HEK293 (cell line): ENCODE results near the gene CSMD2.
A peak's percentile ranks its signal among the peaks of the same experiment; 100 is the strongest.

ENCODE experiments used
- CTCF ChIA-PET: fragments of 350-600 bp; formaldehyde crosslinking; extraction: SDS; loops from one replicate; lab custom pipeline; 2021; ENCODE audit warnings: antibody characterized with exemption; lab: Yijun Ruan, JAX
- POLR2A ChIA-PET: fragments of 300-600 bp; formaldehyde crosslinking; extraction: SDS; loops from one replicate; lab custom pipeline; 2020; ENCODE audit warnings: antibody characterized with exemption, inconsistent platforms; lab: Yijun Ruan, JAX
- H3K27ac ChIP-seq: fragments of 200-500 bp; sonication (Bioruptor generic); 2 replicates; pipeline ENCODE4 v1.5.1; 2014; ENCODE audit warnings: low read depth, low read length, control low read depth, inconsistent platforms; ENCODE audit errors: extremely low read depth
- H3K36me3 ChIP-seq, 2 experiments: fragments of 200-500 bp in 1 of 2; sonication (Bioruptor generic) in 1 of 2; 1 replicate in 1 of 2; 2 replicates in 1 of 2; pipeline ENCODE4 v1.5.1; 2014 to 2017; ENCODE audit warnings: inconsistent platforms in 2 of 2, low read length in 2 of 2; ENCODE audit not compliant: control insufficient read depth in 2 of 2, insufficient read depth in 1 of 2
- H3K4me1 ChIP-seq: fragments of 200-500 bp; sonication (Bioruptor generic); 2 replicates; pipeline ENCODE4 v1.5.1; 2014; ENCODE audit warnings: mild to moderate bottlenecking, low read length, inconsistent platforms; ENCODE audit not compliant: control insufficient read depth, insufficient read depth
- H3K4me3 ChIP-seq: 2 replicates; pipeline ENCODE4 v1.5.1; 2011; ENCODE audit warnings: low read depth, mild to moderate bottlenecking, control low read depth, low read length, moderate library complexity
- H3K9me3 ChIP-seq: fragments of 200-500 bp; sonication (Bioruptor generic); 2 replicates; pipeline ENCODE4 v1.5.1; 2014; ENCODE audit warnings: low read depth, low read length, inconsistent platforms; ENCODE audit not compliant: control insufficient read depth, insufficient read depth
- AEBP2 ChIP-seq: fragments of 450-650 bp; formaldehyde crosslinking; IDR thresholded peaks from 2 replicates; pipeline ENCODE4 v1.5.1; 2016; ENCODE audit warnings: missing biosample characterization, missing genetic modification characterization, borderline replicate concordance
- FEZF1 ChIP-seq: fragments of 450-650 bp; formaldehyde crosslinking; IDR thresholded peaks from 2 replicates; pipeline ENCODE4 v1.5.1; 2016; ENCODE audit warnings: missing biosample characterization, missing genetic modification characterization
- GFI1B ChIP-seq: fragments of 450-650 bp; formaldehyde crosslinking; IDR thresholded peaks from 2 replicates; pipeline ENCODE4 v1.5.1; 2016; ENCODE audit warnings: missing biosample characterization, missing genetic modification characterization
- GLIS1 ChIP-seq: fragments of 450-650 bp; formaldehyde crosslinking; IDR thresholded peaks from 2 replicates; pipeline ENCODE4 v1.5.1; 2016; ENCODE audit warnings: missing biosample characterization, missing genetic modification characterization
- HOXA7 ChIP-seq: sonication (generic); formaldehyde crosslinking; IDR thresholded peaks from 2 replicates; pipeline ENCODE4 v1.8.1; 2022; ENCODE audit warnings: missing genetic modification reagents, borderline replicate concordance
- OSR2 ChIP-seq: fragments of 450-650 bp; formaldehyde crosslinking; IDR thresholded peaks from 2 replicates; pipeline ENCODE4 v1.5.1; 2016; ENCODE audit warnings: missing biosample characterization, missing genetic modification characterization
- ZNF2 ChIP-seq: fragments of 450-650 bp; formaldehyde crosslinking; IDR thresholded peaks from 2 replicates; pipeline ENCODE4 v1.5.1; 2016; ENCODE audit warnings: missing biosample characterization, missing genetic modification characterization
- ZNF266 ChIP-seq: fragments of 450-650 bp; formaldehyde crosslinking; IDR thresholded peaks from 2 replicates; pipeline ENCODE4 v1.5.1; 2016; ENCODE audit warnings: missing biosample characterization, missing genetic modification characterization, low read depth
- ZNF404 ChIP-seq: fragments of 450-650 bp; formaldehyde crosslinking; IDR thresholded peaks from 2 replicates; pipeline ENCODE4 v1.5.1; 2017; ENCODE audit warnings: missing biosample characterization, missing genetic modification characterization
- ZNF473 ChIP-seq: fragments of 450-650 bp; formaldehyde crosslinking; IDR thresholded peaks from 2 replicates; pipeline ENCODE4 v1.5.1; 2017; ENCODE audit warnings: missing biosample characterization, missing genetic modification characterization
- ZNF510 ChIP-seq: fragments of 450-650 bp; formaldehyde crosslinking; IDR thresholded peaks from 2 replicates; pipeline ENCODE4 v1.5.1; 2018; ENCODE audit warnings: mild to moderate bottlenecking, missing genetic modification characterization, missing biosample characterization; ENCODE audit not compliant: insufficient replicate concordance
- ZNF530 ChIP-seq: fragments of 450-650 bp; formaldehyde crosslinking; IDR thresholded peaks from 2 replicates; pipeline ENCODE4 v1.5.1; 2016; ENCODE audit warnings: low read depth, missing biosample characterization, missing genetic modification characterization
- ZNF664 ChIP-seq: fragments of 450-650 bp; formaldehyde crosslinking; IDR thresholded peaks from 2 replicates; pipeline ENCODE4 v1.5.1; 2016; ENCODE audit warnings: missing biosample characterization, missing genetic modification characterization
- ZNF76 ChIP-seq: fragments of 450-650 bp; formaldehyde crosslinking; IDR thresholded peaks from 2 replicates; pipeline ENCODE4; 2016; ENCODE audit warnings: low read depth, missing biosample characterization, missing genetic modification characterization, borderline replicate concordance
- ZNF792 ChIP-seq: fragments of 450-650 bp; formaldehyde crosslinking; IDR thresholded peaks from 2 replicates; pipeline ENCODE4 v1.5.1; 2016; ENCODE audit warnings: missing biosample characterization, missing genetic modification characterization
- TF ChIP-seq, protein P1 (sequence below): fragments of 450-650 bp; formaldehyde crosslinking; IDR thresholded peaks from 2 replicates; pipeline ENCODE4 v1.5.1; 2017; ENCODE audit warnings: missing biosample characterization, missing genetic modification characterization
- TF ChIP-seq, protein P2 (sequence below): IDR thresholded peaks from 2 replicates; pipeline ENCODE4 v1.6.1; 2011; ENCODE audit warnings: mild to moderate bottlenecking, low read depth, low read length, borderline replicate concordance
- TF ChIP-seq, protein P3 (sequence below): fragments of 450-650 bp; formaldehyde crosslinking; IDR thresholded peaks from 2 replicates; pipeline ENCODE4 v1.5.1; 2017; ENCODE audit warnings: missing biosample characterization, missing genetic modification characterization
- TF ChIP-seq, protein P4 (sequence below): fragments of 450-650 bp; formaldehyde crosslinking; IDR thresholded peaks from 2 replicates; pipeline ENCODE4 v1.5.1; 2016; ENCODE audit warnings: missing biosample characterization, missing genetic modification characterization
- TF ChIP-seq, protein P5 (sequence below): fragments of 450-650 bp; formaldehyde crosslinking; IDR thresholded peaks from 2 replicates; pipeline ENCODE4 v1.5.1; 2016; ENCODE audit warnings: missing biosample characterization, missing genetic modification characterization

The CSMD2 gene

DNA sequence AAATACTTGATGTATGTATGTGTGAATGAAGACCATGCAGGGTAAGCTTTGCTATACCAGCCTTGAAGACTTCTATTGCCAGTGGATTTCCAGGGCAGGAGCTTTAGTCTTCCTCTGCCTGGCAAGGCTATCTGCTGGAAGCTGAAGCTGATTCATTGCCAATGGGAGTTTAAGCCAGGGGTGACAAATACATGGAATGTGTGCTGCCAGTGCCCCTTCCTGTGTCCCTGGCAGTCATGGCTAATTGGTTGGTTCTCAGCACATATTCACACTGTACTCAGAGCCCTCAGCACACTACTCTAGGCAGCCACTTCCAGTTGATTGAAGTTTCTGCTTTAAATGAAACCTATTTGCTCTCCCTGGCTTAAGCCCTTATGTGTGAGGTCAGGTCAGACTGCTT is 691.1 kb downstream of the CSMD2 start:
- Histone ChIP-seq H3K4me3 (no peak overlapping the region), H3K36me3 (peaks cover 0 to 8% of the 10 kb centered on the region in 2 experiments; a peak in 1 of 3 replicates), H3K27ac (no peak overlapping the region), H3K4me1 (no peaks in the 10 kb centered on the region), H3K9me3 (no peaks in the 10 kb centered on the region)
- TF ChIP-seq ZNF510 (tag by site-specific recombination) (no peak), HOXA7 (no peak), ZNF473 (tag by site-specific recombination) (no peak), ZNF530 (tag by site-specific recombination) (no peak)
- TF ChIP-seq, protein P1, sequence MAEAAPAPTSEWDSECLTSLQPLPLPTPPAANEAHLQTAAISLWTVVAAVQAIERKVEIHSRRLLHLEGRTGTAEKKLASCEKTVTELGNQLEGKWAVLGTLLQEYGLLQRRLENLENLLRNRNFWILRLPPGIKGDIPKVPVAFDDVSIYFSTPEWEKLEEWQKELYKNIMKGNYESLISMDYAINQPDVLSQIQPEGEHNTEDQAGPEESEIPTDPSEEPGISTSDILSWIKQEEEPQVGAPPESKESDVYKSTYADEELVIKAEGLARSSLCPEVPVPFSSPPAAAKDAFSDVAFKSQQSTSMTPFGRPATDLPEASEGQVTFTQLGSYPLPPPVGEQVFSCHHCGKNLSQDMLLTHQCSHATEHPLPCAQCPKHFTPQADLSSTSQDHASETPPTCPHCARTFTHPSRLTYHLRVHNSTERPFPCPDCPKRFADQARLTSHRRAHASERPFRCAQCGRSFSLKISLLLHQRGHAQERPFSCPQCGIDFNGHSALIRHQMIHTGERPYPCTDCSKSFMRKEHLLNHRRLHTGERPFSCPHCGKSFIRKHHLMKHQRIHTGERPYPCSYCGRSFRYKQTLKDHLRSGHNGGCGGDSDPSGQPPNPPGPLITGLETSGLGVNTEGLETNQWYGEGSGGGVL = no peak
- ChIA-PET POLR2A (no interaction called here), CTCF (interaction anchor here (1.3 to 3.8 kb wide), 2 partner anchors 138 to 347 kb away, joined by 4 to 27 read pairs; no protein-coding TSS in a partner anchor)

DNA sequence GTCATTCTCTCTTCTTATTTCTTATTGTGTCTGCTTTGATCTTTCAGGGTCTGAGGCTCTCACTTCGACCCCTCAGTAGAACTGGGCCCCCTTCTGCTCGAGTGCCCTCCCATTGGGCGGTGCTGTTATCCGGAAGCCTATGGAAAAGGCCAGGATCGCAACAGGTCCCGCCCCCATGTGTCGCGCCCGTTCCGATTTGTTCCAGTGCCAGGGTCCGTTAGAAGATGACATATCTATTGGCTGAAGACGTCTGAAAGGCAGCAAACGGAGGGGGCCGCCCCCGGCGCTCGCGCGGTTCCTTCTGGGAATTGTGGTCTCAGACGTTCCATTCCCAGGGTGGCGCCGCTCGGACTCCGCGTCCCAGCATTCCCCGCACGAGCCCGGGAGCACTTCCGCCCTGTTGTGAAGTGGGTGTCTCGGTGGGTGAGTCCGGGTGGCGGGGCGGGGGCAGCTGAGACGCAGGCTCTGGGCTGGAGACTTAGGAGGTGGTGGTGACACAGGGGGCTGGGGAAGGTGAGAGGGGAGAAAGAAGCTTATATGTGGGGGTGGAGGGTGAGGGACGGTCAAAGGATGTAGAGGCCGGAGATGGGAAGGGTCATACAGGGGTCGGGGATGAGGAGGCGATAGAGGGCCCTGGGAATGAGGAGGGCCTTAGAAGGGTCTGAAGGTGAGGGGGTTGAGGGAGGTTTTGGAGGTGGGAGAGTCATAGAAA is 692.6 kb downstream of the CSMD2 start, which contains the start of gene ZSCAN20:
Gene ZSCAN20 (plus strand): TSS at position 377 of the 712 bp plus-strand sequence. CDS start 6,644 bp downstream, outside the sequence.
- Histone ChIP-seq H3K9me3 (no peaks in the 10 kb centered on the region), H3K27ac (peak within 1 kb of the TSS; percentile 12; the same call in 1 of the 2 replicates), H3K4me3 (peak within 1 kb of the TSS; percentile 81), H3K36me3 (no peaks in the 10 kb centered on the region), H3K4me1 (no peaks in the 10 kb centered on the region)
- POLR2A ChIA-PET = interaction anchor here (1.1 to 1.3 kb wide), 2 partner anchors 12 to 345 kb away, joined by 3 to 4 read pairs; no protein-coding TSS in a partner anchor
- CTCF ChIA-PET = interaction anchor here (0.6 to 6.4 kb wide), 11 partner anchors 13 to 386 kb away, joined by 3 to 114 read pairs (median 11); no protein-coding TSS in a partner anchor
- TF ChIP-seq GLIS1 (tag by site-specific recombination) (peak; percentile 57), OSR2 (tag by site-specific recombination) (peak; percentile 80), GFI1B (tag by site-specific recombination) (no peak), ZNF792 (tag by site-specific recombination) (no peak), ZNF664 (no peak), AEBP2 (tag by site-specific recombination) (no peak), ZNF404 (no peak), FEZF1 (no peak), ZNF266 (tag by site-specific recombination) (no peak), ZNF510 (tag by site-specific recombination) (no peak), ZNF76 (tag by site-specific recombination) (peak; percentile 97), ZNF2 (peak; percentile 67; the same call in 1 of the 2 replicates)
- TF ChIP-seq, protein P2, sequence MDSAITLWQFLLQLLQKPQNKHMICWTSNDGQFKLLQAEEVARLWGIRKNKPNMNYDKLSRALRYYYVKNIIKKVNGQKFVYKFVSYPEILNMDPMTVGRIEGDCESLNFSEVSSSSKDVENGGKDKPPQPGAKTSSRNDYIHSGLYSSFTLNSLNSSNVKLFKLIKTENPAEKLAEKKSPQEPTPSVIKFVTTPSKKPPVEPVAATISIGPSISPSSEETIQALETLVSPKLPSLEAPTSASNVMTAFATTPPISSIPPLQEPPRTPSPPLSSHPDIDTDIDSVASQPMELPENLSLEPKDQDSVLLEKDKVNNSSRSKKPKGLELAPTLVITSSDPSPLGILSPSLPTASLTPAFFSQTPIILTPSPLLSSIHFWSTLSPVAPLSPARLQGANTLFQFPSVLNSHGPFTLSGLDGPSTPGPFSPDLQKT = no peak
- TF ChIP-seq, protein P3, sequence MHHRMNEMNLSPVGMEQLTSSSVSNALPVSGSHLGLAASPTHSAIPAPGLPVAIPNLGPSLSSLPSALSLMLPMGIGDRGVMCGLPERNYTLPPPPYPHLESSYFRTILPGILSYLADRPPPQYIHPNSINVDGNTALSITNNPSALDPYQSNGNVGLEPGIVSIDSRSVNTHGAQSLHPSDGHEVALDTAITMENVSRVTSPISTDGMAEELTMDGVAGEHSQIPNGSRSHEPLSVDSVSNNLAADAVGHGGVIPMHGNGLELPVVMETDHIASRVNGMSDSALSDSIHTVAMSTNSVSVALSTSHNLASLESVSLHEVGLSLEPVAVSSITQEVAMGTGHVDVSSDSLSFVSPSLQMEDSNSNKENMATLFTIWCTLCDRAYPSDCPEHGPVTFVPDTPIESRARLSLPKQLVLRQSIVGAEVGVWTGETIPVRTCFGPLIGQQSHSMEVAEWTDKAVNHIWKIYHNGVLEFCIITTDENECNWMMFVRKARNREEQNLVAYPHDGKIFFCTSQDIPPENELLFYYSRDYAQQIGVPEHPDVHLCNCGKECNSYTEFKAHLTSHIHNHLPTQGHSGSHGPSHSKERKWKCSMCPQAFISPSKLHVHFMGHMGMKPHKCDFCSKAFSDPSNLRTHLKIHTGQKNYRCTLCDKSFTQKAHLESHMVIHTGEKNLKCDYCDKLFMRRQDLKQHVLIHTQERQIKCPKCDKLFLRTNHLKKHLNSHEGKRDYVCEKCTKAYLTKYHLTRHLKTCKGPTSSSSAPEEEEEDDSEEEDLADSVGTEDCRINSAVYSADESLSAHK (tag by site-specific recombination) = no peak
- TF ChIP-seq, protein P4, sequence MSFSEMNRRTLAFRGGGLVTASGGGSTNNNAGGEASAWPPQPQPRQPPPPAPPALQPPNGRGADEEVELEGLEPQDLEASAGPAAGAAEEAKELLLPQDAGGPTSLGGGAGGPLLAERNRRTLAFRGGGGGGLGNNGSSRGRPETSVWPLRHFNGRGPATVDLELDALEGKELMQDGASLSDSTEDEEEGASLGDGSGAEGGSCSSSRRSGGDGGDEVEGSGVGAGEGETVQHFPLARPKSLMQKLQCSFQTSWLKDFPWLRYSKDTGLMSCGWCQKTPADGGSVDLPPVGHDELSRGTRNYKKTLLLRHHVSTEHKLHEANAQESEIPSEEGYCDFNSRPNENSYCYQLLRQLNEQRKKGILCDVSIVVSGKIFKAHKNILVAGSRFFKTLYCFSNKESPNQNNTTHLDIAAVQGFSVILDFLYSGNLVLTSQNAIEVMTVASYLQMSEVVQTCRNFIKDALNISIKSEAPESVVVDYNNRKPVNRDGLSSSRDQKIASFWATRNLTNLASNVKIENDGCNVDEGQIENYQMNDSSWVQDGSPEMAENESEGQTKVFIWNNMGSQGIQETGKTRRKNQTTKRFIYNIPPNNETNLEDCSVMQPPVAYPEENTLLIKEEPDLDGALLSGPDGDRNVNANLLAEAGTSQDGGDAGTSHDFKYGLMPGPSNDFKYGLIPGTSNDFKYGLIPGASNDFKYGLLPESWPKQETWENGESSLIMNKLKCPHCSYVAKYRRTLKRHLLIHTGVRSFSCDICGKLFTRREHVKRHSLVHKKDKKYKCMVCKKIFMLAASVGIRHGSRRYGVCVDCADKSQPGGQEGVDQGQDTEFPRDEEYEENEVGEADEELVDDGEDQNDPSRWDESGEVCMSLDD (tag by site-specific recombination) = no peak
- TF ChIP-seq, protein P5, sequence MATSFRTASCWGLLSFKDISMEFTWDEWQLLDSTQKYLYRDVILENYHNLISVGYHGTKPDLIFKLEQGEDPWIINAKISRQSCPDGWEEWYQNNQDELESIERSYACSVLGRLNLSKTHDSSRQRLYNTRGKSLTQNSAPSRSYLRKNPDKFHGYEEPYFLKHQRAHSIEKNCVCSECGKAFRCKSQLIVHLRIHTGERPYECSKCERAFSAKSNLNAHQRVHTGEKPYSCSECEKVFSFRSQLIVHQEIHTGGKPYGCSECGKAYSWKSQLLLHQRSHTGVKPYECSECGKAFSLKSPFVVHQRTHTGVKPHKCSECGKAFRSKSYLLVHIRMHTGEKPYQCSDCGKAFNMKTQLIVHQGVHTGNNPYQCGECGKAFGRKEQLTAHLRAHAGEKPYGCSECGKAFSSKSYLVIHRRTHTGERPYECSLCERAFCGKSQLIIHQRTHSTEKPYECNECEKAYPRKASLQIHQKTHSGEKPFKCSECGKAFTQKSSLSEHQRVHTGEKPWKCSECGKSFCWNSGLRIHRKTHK = no peak
